Activated CD4-positive, CD25-positive, alpha-beta regulatory T cell (primary cell): ENCODE results near the gene MAP3K3.

Experiments used
- DNase-seq, 4 experiments: peaks; one replicate each; lab custom pipeline; 2025; lab: John Stamatoyannopoulos, UW

The MAP3K3 gene

DNA sequence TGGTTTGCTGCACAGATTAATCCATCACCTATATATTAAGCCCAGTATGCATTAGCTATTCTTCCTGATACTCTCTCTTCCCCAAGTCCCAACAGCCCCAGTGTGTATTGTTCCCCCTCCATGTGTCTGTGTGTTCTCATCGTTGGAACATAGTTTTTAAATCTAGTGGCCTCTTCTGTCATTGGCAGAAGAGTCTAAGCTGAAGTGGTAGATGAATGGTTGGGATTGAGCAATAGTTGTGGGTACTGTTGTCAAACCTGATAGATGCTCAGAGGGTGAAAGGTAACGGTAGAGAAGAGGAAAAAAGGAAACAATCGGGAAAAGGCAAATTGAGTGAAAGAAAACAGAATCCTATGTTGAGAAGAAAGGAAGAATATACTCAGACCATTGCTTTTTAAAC, 29.9 kb downstream of the MAP3K3 start:
- no peak for DNase-seq

DNA sequence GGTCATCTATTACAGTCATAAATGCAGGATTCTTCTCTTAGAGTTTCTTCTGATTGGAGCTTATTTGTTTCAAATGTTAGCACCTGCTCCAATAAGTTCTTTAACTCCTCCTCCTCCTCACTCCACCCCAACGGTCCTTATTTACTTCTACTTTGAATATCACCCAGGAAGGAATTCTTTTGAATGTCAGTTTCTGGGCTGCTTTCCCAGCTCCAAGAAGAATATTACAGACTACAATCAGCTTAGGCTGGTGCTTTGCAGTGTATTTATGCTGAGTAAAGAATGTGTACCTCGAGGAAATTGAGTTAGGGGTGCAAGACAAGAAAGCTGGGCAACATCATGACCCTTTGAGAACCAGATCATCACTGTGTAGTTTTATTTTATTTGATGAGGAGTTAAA, 30.8 kb downstream of the MAP3K3 start:
- no peak for DNase-seq

DNA sequence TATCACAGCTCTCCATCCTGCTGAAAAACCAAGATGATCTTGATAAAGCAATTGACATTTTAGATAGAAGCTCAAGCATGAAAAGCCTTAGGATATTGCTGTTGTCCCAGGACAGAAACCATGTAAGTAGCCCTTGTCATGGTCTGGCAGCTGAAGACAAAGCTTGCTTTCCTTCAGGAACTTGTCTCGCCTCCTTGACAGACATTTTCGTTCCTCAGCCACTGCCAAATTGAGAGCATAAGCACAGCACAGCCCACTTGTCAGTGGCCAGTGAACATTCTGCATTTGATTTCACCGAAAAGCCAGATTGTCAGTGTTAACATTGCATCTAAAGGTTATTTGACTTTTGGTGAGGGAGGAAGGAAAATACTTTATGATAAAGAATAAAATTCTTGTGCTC, 35.6 kb downstream of the MAP3K3 start:
- no peak for DNase-seq

DNA sequence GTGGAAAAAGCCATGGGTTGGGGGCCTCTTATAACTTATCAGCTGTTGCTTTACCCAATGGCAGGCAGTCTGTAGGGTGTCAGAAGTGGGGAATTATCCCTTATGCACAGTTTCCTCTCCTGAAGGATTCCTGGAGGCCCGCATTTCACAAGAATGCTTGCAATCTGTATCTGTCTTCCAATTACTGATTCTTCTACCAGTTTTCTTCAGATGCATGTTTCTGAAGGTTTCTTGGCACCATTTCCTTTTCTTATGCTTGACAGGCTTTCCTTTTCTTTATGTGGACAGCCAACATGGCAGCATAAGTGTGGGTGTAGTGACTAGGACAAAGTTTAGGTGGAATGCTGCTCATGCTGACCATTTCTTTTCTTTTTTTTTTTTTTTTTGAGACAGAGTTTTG, 36.1 kb downstream of the MAP3K3 start:
- DNase-seq: no peak

DNA sequence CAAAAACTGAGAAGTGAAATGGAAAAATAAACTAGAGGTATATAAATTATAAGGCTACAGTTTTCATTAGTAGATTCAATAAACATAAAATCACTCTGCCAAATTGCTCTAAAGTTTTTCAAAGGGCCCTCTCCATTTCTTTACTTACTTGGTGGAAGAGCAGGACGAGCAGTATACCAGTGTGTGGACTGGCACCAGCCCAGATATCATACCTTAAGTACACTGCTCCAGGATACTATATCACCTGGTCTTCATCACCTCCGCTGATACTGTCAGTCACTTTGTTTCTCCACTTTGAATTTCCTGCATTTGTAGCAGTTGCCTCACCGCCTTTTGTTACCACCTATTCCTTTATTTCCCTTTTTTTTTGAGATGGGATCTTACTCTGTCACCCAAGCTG, 37.6 kb downstream of the MAP3K3 start:
- DNase-seq: no peak

DNA sequence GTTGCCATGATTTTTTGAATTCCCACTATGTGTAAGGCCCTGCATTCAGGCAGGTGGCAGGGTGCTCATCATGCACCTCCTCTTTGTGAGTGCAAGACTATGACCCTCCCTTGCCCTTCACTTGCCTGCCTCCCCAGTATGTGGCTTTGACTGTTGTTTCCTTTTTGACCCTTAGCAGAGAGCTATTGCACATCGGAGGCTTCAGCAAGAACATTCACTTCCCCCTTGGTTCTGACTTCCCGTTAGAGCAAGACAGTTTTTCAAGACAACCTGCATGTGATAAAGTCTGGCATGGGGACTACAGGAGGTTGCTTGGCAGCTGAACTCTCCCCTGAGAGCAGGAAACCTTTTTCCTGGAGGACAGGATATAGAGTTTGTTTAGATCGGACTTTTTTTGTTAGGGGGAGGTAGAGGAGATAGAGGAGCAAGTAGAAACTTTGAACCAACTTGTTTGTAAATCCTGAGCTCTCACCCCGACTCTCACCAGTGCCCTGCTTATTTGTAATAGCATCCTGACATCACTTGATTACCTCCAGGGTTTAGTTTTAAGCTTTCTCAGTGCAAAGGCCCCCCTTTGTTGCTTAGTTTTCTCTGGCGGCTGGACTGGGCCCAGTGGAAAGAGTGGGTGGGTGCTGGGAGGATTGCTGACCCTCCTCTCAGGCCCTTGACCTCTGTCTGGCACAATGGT, 43.5 kb downstream of the MAP3K3 start:
- no peak for DNase-seq

DNA sequence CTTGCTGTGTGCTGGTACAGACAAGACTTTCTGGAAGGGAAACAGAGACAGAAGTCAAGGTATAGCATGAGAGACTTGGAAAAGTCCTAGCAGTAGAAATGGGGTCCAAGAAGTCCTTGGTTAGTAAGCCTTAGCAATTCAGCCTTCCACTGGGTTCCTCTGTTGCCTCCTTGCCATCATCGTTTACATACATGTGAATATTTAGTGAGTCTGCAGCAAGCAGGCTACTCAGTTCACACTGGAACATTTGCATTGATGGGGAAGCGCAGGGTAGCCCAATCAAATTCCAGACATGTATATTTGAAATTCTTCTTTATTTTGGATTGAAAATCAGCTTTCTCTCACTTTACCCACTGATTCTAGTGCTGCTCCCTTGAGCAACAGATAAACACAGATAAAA, 50.6 kb downstream of the MAP3K3 start:
- no peak for DNase-seq

DNA sequence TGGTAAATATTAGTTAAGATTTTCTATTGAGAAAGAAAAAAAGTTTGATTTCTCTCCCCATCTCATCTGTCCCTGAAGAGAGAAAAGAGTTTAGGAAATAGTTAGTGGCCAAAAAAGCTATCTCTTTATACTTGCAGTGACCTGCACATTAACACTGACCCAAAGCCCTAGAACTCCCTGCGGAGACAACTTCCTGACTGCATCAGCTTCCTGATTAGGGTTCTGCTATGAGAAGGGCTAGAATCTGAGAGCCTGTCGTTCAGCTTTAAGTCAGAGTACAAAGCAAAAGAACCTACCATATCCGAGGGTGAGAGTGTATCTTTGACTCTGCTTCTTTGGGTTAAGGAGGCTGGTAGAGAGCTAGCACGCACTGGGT, 53.0 kb downstream of the MAP3K3 start:
- no peak for DNase-seq

DNA sequence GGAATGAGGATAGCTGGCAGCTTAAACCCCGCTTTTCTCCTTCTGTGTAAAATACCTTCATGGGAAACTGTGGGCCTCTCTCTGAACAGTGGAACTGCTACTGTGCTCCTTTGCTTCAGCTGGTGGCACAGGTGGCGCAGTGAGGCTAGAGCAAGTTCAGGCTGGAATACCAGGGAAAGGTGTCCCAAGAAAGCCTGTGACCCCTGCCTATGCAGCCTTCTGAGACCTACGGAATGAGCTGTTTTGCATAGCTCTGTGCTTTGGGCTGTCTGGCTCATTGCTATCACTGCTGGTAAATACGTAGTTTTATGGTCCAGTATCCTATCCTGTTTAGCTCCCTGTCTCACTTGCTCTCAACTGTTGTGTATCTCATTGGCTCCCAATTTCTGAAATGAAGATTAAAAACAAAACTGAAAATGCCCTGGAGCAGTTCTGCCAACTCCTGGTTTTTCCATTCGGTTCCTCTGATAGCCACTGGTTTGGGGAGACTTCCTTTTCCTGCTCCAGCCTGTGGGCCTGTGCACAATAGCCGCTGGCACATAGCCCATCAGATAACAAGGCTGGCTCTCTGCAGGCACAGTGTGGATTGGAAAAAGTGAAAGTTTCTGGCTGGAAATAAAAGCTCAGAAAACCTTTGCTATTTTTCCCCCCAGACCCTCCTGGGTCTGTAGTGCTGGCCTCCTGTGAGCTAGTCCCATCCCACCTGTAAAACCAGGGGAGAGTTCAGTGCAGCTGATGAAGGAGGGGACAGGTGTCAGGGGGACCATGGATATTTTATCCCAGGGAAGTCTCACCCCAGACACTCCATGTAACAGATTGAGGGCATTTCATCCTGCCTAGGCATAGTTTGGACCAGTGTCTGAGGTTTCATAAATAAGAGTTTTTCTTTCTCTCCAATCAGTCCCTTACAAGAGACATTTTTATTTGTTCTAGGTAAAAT, 53.7 kb downstream of the MAP3K3 start:
- DNase-seq: no peak

DNA sequence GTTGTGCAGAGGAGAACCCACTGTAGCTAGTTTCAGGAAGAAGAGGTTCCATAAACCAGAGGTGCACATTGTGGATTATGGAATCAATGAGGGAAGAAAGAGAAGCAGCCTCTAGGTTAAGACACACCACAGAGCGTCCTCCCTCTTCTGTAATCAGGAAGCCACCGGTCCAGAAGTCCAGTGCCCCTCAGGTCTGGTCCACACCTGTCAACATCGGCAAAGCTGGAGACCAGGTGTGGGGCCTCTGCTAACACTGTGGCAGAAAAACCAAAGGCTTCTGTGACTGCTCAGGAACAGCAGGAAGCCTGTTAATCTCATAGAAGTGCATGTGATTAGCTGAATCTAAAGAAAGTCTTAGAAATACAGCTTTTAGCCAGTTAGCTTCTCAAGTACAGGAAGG, 54.4 kb downstream of the MAP3K3 start:
- no peak for DNase-seq

DNA sequence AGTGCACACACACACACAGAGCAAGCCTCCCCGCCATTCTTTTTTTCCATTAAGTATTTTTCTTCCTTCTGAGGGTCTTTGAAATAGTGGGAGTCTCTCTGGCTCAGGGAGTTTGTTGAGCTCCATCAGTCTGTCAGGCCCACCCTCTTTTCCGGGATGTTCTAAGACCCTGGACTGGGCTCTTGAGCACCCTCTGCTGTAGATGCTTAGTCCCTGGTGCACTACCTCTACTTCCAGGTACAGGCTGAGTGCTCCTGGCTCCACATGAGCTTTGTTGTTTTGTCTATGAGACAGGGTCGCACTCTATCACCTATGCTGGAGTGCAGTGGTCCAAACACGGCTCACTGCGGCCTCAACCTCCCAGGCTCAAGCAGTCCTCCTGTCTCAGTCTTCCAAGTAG, 57.0 kb downstream of the MAP3K3 start:
- DNase-seq: no peak

DNA sequence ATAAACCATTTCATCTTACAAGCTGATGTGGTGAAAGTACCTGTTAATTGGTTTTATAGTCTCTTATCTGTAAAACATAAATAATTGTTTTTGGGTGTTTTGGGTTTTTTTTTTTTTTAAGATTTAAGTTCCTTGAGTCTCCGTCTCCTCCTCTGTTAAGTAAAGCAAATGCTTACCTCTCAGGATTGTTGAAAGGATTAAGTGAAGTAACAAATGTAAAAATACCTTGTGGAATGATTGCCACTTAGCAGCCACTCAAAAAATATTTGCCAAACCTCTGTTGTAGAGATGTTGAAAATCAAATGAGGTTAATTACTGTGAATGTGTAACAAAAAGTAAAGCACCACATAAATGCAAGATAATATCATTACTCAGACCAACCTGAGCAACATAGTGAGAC, 58.5 kb downstream of the MAP3K3 start:
- DNase-seq: no peak

DNA sequence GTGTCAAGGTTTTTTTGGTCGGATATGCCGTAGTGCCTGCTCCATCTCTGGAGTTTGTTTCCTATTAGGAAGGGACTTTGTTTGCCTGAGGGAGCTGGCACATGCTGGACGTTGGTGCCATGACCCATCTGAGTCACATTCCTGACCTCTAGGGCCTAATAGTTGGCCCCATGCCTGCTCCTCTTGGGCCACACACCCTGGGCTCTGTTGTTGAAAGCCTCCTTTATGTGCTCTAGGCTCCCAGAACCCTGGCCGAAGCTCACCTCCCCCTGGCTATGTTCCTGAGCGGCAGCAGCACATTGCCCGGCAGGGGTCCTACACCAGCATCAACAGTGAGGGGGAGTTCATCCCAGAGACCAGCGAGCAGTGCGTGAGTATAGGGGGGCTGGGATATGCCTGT, 59.3 kb downstream of the MAP3K3 start:
- DNase-seq: no peak

DNA sequence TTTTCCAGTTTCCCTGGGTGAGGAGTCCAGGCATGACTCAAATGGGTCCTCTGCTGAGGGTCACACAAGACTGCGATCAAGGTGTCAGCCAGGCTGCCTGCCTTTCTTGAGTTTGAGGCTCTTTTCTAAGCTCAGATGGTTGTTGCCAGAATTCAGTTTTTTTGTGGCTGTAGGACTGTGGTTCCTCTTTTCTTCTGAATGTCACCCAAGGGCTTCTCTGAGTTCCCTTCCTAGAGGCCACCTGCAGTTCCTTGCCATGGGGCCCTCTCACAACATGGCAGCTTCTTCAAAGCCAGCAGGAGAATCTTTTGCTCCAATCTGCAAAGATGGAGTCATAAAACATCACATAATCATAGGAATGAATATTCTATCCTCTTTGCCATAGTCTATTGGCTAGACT, 60.2 kb downstream of the MAP3K3 start:
- no peak for DNase-seq

DNA sequence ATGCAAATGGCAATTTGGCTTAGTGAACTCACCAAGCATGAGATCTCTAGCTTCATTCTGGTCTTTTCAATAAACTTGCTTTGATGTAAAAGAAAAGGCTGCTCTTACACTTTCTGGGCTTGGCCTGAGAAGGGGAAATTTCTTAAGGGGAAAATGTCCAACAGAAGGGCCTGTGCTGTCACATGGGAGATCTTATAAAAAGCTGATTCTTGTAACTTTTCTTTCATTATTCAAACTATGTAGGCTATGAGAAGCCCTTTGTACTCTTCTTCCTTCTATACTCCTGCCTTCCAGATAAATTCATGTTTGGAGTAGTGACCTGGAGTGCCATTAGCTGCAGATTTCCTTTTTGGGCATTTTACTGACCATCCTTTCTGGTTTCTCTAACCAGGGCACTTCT, 60.8 kb downstream of the MAP3K3 start:
- DNase-seq: no peak

DNA sequence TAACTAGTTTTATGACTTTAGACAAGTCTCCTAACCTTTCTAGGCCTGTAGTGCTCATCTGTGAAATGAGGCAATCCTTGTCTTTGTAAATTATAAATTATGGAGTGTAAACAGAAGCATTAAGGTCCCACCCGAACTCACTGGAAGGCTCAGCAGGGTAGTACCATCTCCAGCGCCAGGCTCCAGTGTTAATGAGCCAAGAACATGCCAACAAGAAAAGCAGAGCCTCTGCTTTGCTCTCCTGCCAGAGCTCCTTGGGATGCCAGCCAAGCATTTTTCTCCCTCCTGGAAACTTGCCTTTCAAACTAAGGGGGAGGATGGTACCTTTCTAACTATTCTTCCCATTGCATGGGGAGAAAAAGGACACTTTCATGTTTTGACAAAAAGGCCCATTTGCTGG, 62.8 kb downstream of the MAP3K3 start:
- DNase-seq: no peak

DNA sequence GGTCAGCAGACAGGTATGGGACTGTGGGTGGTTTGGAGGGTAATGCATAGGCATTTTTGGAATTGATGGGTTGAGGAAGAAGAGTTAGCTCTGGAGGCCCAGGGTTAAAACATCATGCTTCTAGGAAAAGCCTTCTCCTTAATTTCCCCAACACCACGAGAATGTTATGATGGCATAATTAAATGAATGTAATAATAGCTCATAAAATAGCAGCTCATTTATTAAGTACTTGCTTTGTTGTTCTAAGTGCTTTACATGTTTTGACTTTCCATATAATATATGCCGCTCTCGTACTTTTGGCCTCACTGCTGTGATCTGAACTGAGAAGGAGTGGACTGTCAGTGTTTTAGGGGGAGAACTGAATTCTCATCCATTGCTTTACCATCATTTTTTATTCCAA, 63.4 kb downstream of the MAP3K3 start:
- DNase-seq: no peak

DNA sequence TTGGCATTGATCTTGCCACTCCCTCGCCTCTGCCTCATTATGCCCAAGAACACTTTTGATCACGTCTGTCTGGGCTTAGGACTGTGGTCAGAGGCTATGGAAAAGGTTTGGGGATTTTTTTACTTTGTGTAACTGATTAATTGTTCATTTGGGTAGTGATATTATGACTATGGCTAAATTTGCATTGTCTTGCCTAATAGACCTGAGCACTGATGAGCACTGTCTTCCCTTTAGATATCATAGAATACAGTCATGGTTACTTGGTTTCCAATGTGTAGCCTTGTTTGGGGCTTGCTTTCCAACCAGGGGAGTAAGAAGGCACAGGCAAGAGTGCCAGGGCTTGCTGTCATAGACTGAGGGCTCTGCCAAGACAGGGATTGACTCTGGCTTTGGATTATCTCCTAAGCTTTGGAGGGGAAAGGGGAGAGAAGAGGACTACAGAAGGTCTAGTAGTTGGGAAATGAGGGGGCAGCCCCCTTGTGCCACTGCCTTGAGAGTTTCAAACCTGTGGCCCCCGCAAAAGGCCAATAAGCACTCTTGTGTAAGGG, 64.0 kb downstream of the MAP3K3 start:
- DNase-seq: no peak

DNA sequence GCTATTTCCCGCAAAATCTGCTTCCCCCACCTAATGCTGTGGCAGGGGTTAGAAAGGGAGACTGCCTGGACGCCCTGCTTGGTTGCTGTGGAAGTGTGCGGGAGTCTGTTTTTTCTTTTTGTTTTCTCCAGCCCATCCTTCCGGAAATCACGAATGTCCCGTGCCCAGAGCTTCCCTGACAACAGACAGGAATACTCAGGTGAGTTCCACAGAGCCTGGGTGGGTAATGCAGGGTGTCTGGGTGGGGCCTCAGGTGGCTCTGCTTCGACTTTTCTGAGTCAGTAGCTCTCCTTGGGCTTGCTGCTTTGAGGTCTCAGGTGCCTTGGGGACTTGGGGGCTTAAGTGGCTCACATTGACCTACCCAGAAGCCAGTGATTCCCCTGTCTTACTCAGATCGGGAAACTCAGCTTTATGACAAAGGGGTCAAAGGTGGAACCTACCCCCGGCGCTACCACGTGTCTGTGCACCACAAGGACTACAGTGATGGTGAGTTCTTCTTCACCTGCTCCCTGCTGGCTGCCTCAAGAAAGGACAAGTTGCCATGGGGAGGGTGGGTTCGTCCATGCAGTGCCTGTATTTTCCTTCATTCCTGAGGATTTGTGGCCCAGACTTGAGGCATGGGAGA, 66.3 kb downstream of the MAP3K3 start:
- DNase-seq: no peak

DNA sequence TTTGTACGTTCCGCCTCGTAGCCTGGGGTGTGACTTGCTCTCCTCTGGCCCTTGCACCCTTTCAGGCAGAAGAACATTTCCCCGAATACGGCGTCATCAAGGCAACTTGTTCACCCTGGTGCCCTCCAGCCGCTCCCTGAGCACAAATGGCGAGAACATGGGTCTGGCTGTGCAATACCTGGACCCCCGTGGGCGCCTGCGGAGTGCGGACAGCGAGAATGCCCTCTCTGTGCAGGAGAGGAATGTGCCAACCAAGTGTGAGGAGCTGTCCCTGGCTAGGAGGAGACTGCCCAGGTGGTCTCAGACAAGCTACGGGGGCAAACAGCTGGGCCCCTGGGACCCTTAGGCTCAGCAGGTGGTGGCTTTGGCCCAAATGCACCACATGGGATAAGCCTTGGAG, 67.3 kb downstream of the MAP3K3 start:
- DNase-seq: no peak

DNA sequence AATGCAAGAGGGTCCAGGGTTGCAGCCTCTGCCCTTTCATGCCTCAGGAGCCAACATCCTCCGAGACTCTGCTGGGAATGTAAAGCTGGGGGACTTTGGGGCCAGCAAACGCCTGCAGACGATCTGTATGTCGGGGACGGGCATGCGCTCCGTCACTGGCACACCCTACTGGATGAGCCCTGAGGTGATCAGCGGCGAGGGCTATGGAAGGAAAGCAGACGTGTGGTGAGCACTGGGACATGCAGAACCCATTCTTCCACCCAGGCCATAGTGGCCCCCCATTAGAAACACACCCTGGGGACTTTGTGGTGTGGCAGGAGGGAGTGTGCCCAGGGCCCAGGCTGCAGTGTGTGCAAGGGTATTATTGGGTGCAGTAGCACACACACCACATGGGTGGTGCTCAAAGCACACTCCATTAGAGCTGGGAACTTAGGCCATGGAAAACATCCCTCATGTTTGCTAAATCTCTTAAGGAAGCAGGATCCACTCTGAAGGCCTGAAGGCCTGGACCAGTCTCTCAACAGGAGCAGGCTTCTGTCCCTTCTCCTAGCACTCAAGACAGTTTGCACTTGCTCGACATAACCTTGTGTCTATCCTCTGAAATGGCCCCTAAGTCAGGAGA, 70.1 kb downstream of the MAP3K3 start:
- no peak for DNase-seq

DNA sequence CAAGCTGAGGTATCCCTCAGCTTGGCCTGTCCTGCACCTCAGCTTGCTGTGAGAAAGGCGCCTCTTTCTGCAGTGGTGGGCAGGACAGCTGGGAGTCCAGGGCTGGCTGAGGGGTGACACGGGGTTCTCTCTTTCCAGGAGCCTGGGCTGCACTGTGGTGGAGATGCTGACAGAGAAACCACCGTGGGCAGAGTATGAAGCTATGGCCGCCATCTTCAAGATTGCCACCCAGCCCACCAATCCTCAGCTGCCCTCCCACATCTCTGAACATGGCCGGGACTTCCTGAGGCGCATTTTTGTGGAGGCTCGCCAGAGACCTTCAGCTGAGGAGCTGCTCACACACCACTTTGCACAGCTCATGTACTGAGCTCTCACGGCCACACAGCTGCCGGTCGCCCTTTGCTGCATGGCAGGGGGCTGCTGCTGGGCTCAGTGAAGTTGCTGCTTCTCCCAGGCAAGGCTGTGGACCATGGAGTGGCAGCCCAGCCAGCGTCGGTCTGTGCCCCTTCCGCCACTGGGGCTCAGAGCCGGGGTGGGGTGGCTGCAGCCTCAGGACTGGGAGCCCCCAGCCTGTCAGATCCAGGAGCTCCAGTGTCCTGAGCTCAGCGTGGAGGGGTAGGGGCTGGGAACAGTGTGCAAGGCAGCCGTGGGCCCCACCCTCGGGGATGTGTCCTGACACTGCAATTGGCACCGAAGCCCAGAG, 71.3 kb downstream of the MAP3K3 start:
- no peak for DNase-seq
